Measurements from ENCODE around the gene AVPR1A.
"Not testable (repeated sequence)": the region's sequence is repeated elsewhere in the genome, so short reads cannot be mapped to it uniquely, and the experiment has no call there.

The AVPR1A gene

DNA sequence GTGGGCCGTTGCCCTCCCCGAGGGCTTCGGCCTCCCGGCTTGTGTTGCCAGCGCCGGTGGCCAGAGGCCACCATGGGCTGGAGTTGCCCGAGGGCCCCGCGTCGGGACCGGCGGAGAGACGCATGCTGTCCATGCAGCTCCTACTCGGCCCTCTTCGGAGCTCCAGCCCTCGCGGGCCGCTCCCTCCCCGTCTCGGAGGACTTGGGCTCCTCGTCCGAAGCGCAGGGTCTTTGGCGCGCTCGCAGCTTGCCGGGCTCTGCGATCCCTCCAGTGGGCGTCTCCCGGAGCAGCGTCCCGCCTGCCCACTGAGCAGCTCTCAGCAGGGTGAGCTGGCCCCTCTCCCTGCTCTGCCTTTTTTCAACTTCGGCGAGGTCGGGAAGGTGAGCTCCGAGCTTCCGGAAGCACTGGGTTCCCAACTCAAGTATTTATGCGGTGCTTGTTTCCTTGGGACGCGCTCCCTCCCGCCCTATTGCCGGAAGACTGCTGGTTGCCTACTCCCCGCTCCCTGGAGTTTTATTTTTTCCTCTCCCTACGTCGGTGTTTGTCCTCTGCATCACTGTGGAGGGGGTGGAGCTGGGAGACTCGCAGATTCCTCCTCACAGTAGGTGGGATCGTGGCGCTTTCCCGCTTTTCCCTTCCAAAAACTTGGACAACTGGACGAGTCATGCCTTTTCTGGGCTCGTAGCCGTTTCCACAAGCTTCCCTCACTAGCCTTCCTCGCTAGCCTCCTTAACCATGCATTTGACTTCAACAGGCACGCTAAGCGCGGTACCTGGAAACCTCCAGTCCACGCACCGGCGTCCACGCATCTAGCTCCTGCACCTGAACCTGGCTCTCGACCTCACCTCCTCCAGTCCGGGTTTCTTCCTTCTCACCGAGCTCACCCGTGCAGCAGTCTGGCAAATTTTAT is at the start of gene AVPR1A:
Gene AVPR1A (minus strand): TSS at position 489 of the 910 bp plus-strand sequence. CDS start 365 bp downstream, at position 124.
- no peak for ATAC-seq

DNA sequence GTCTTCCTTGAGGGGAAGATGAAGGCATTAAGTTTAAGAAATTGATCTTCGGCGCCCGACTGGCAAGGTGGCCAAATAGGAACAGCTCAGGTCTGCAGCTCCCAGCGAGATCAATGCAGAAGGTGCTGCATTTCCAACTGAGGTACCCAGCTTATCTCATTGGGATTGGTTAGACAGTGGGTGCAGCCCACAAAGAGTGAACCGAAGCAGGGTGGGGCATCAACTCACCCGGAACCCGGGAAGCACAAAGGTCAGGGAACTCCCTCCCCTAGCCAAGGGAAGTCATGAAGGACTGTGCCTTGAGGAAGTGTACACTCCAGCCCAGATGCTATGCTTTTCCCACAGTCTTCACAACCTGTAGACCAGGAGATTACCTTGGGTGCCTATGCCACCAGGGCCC is 45.2 kb upstream of the AVPR1A start:
- no peak for ATAC-seq

DNA sequence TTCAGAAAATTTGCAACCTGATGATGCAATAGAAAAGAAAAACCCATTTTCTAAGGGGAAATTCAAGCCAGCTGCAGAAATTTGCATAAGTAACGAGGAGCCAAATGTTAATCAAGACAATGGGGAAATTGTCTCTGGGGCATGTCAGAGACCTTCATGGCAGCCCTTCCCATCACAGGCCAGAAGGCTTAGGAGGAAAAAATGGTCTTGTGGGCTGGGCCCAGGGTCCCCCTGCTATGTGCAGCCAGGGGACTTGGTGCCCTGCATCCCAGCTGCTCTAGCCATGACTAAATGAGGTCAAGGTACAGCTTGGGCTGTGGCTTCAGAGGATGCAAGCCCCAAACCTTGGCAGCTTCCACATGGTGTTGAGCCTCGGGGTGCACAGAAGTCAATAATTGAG is 28.2 kb upstream of the AVPR1A start:
- no peak for ATAC-seq

DNA sequence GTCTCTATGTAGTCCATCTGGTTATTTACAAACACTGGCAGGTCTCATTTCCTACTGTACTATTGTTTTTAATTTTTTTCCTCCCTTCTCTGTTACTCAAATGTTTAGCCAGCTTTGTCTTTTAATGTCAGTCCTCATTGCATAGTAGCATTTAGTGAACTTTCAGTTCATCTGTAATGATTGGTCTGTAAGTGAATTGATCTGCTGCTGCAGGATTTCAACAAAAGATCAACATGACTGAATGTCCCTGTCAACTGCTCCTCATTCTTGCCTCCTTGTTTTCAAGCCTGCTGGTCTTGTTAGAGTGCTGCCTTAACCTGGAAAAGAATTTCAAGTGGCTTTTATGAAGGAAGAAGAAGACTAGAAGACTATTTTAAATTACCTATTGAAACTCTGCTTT is 19.3 kb upstream of the AVPR1A start:
- no peak for ATAC-seq

DNA sequence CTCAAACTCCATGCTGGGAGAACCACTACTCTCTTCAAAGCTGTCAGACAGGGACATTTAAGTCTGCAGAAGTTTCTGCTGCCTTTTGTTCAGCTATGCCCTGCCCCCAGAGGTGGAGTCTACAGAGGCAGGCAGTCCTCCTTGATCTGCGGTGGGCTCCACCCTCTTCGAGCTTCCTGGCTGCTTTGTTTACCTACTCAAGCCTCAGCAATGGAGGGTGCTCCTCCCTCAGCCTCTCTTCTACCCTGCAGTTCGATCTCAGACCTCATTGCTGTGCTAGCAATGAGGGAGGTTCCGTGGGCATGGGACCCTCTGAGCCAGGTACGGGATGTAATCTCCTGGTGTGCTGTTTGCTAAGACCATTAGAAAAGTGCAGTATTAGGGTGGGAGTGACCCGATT is 16.7 kb upstream of the AVPR1A start:
- ATAC-seq, result not testable (repeated sequence)

DNA sequence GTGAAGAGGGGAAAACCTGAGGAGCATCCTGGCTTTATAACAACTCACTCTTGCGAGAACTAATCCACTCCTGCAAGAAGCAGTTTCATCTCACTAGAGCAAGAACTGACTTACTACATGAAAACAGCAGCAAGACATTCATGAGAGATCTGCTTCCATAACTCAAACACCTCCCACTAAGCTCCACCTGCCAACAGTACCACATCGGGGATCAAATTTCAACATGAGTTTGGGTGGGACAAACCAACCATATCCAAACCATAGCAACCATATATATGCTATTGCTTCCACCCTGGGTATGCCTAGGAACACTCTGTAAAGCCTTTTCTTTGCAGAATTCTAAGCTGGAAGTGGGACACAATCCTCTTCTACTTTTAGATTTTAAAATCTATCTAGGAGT is 13.9 kb upstream of the AVPR1A start:
- ATAC-seq, result no peak

DNA sequence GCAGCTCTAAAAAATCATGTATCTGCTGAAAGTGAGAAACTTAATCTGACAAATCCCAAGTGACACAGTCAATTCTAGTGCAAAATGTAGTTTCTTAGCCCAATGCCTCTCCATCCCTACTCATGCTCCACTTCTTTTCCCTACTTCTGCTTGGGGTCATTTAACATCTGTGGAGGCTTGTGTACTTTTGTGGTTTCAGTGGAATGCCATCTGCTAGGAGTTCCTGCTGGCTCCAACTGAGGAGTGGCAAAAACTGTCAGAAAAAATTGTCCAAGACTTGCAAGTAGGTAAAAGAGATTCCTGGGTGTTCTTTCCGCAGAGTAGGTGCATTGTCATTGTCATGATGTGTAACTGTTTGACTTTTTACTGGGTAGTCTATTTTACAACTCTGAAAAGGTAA is 12.5 kb upstream of the AVPR1A start:
- no peak for ATAC-seq

DNA sequence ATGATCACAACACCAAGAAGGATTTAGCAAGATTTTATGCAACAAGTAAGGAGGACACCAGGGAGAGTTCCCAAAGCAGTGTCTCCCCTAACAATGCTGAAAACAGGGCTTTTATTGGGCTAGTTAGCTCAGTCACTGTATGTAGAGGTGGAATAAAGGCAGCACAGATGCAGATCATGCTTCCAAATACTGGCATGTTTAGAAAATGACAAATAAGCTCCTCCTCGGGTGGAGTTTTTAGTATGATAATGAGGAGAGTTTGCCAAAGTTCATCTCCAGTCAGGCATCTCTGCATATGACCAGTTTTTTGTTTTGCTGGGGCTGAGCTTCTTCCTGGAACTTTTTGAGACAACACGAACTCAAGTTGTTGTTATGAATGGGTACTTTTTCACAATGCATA is 4.4 kb upstream of the AVPR1A start:
- no peak for ATAC-seq

DNA sequence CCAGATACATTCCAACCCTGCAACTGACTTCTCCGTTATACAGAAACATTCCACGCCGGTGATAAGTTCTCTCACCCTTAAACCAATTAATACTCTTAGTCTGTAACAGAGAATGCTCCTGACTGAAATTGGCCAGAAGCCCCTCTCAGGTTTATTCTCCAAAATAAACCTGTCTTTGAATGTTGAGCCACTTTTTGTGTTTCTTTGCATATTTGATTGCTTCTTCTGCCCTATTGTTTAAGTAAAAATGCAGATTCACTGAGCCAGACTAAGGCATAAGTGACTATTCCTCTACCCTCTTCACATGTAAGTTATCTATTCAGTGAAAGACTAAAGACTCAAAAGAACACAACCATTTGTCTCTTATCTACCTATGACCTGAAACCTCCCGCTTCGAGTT is 3.6 kb upstream of the AVPR1A start:
- no peak for ATAC-seq

DNA sequence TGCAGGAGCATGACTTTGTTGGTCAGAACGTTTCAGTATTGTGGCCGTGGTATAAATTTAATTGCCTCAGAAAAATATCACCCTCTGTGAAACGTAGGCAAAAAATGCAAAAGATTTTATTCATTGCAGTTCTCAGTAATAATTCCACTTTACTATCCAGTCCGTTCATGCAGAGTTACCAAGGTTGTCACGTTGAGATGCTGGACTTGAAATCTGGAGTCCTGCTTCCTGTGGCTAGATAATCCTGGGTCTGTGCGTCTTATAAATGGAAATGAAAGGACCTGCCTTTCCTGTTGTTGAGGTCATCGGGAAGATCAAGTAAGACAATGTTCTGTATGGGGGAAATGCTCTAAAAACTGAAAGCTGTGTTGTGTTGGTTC is 1.3 kb upstream of the AVPR1A start:
- ATAC-seq, result no peak

DNA sequence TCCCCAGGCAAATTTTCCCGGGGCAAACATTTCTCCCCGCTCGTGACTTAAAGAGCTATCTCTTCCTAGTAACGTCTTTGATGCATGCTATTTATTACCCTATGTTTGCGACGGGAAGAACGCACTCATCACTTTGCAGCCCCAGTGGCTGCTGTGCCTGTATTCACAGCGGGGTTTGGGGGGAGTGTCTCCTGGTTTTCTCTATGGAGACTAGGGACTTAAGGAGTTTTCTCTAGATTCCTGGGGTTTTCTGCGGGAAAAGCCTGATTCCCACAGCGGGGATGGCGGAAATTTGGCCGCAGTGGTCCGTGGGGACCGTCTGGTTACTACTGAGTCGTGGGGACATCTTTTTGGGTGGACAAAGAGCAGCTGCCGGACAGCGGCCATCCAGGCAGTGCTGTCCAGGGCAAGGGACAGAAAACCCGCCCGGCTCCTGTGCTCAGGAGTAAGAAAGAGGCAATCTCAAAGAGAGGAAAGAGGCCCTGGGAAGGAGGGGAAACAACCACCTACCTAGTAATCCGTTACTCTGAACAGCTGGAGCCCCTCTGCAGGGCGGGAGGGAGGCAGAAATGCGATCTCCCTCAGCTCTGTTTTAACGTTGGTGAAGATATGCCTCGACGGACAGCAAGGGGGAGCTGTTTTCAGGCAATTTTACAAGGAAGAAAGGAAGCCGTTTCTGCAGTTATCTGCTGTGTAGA is 771 bp upstream of the AVPR1A start:
- ATAC-seq, result no peak

DNA sequence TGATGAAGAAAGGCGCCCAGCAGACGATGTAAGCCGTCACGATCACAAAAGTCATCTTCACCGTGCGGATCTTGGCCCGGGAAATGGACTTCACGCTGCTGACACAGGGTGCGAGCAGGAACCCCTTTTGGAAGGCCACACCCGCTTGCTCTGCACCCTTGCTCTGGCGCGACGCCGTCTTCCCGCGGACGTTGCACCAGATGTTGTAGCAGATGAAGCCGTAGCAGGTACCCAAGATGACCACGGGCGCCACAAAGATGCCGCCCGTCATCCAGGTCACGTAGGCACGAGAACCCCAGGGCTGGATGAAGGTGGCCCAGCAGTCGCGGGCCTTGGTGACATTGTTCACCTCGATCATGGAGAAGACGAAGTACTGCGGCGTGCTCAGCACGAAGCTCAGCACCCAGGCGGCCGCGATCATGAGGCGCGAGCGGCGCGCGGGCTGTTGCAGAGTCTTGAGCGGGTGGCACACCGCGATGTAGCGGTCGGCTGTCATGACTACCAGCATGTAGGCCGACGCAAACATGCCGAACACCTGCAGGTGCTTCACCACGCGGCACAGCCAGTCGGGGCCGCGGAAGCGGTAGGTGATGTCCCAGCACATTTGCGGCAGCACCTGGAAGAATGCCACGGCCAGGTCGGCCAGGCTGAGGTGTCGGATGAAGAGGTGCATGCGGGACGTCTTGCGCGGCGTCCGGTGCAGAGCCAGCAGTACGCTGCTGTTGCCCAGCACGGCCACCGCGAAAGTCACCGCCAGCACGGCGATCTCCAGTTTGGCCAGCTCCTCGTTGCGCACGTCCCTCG is 890 bp downstream of the AVPR1A start:
- ATAC-seq, result no peak

DNA sequence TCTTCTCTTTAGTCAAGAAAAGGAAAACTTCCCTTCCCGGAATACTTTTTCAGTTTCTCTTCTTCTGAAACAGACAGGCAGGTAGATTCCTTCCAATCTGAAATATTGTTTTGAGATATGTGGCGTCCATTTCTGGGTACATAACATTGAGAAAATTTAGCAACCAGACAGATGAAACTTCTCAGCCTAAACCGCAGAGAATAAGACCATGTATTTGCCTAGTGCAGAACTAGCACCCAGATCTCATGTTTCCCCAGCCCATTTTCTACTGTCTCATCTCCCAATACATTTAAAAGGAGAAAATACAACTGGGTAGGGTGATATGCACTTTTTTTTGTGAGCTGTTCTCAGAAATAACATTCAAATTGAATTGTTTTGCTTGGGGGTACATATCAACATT is 6.4 kb downstream of the AVPR1A start:
- ATAC-seq, result no peak

DNA sequence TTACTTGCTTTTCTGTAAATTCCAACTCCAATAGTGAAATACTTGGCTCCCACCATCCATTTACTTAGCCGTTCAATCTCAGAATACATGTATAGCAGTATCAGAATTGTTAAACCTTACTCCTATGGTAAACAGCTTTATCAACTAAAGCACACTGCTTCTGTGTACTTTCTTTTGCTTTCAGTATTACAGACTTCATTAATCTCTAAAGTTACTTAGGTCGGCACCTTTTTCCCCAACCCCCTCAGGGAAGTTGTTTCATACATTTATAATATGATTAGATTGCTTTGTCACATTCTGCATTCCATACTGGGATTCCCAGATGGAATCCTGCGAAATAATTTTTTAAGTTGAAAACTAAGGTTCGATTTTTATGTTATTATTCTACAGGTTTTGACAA is 12.5 kb downstream of the AVPR1A start:
- no peak for ATAC-seq

DNA sequence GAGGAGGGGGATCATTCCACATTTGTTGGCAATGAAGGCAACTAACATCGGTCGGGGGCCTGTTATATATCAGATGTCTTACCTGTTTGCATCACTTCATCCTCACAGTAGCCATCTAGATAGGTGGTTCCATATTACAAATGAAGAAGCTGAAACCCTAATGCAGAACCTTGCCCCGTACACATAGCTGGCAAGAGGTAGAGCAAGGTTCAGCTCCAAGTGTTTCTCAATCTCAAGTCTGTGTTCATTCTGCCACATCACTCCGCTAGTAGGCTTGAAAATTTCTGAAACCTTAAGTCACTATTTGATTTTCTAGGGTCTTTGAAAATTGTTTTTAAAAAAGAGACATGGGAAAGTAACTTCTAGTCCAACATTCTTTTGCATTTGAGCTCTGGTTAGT is 17.0 kb downstream of the AVPR1A start:
- ATAC-seq, result no peak

DNA sequence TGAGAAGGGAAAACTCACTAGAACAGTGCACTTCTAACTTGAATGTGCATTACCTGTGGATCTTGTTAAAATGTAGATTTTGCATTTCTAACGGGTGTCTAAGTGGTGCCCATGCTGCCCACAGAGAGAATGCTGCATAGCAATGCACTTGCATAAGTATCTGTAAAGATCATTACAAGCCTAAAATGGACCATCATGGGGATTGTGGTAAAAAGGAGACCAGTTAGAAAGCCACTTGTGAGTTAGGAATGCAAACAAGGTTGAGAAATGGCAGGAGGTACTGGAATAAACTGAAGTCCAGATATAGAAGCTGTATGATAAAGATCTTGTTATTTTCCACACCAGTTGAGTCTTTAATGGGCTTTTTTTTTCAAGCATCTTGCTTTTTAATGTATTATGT is 18.8 kb downstream of the AVPR1A start:
- ATAC-seq, result no peak

DNA sequence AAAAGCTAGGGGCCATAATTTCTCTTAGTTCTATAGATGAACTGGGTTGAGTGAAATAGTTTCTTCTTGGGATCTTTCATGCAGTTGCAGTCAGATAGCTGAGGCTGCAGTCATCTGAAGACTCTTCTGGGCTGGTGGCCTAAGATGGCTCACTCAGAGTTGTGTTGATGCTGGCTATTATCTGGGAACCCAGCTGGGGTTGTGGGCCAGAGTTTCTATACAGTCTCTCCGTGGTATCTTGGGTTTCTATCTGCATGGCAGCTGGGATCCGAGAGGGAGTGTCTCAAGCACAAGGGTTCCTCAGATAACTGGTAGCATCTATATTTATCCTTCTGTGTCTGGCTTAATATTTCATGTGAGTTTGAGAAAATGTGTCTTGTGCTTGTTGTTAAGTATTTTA is 21.1 kb downstream of the AVPR1A start:
- ATAC-seq, result no peak

DNA sequence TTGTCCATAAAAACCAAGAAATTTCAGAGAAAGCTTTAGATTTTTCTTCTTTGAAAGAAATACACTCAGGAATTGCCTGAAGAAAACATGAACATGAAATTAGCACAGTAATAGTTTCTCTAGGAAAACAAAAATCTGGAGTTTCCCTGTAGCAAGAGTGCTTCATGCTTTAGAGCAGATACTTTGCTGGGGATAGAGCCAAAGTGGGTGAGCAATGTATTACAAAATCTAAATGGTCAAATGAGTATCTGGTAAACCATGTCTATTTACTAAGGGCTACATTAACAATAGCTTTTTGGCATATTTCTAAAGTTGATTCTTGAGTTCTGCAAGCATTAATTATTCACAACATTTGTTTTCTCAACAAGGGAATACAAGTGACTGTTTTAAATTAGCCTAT is 26.2 kb downstream of the AVPR1A start:
- no peak for ATAC-seq

DNA sequence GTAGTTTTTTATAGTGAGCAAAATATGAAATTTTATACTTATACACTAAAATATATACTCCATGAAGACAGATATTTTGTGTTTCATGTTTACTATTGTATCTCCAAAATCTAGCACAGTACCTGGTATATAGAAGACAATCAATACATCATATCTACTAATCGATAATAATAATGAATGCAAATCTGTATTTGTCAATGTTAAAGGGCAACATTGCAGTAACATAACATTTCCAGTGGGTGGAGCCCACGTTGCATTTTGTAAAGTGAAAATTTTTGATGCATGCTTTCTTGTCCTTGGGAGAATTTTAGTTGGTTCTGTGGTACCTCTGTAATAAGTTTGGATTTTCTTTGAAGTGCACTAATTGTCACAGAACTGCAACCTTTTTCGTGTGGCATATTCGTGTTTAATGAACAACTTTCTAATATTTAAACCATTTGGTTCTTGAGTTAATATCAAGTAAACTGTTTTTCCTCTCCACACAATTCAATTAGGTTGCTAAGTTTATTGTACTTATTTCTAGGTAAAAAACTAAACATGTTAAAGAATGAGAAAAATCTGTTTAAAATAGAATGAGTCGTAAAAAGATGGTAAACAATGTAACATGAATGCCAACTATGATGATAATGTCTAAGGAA is 47.4 kb downstream of the AVPR1A start:
- ATAC-seq, result no peak

DNA sequence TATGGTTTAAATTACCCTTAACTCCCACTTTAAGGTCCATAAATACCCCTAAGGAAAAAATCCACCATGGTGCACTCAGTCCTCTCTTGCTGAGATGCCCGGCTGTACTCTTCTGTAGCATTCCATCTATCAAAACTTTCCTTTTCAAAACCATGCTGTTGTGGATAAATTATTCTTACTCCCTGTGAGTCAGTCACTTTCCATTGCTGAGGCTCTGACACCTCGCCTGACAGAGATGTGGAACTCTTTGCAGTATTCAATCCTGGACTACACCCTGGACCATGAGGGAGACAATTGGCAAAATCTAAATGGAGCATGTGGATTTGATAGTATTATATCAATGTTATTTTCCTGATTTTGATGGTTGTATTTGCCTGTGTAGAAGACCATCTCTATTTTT is 49.1 kb downstream of the AVPR1A start:
- ATAC-seq, result no peak

DNA sequence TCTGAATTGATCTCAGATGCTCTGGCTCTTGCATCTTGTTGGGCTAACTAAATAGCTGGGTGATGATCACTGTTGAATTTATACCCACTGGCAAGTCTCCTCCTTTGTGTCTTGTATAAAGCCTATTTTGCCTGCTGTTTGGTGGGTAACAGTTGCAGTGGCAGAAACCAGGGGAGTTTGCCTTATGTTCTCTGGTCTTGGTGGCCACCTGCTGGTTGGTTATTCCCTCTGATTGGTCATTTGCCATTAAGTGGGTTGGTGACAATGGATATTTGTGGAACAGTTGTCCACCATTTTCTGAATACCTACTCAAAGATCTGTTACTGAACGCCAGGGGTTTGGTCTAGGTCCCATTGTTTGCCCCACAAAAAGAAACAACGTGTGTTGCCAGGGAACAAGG is 52.1 kb downstream of the AVPR1A start:
- ATAC-seq, result no peak

DNA sequence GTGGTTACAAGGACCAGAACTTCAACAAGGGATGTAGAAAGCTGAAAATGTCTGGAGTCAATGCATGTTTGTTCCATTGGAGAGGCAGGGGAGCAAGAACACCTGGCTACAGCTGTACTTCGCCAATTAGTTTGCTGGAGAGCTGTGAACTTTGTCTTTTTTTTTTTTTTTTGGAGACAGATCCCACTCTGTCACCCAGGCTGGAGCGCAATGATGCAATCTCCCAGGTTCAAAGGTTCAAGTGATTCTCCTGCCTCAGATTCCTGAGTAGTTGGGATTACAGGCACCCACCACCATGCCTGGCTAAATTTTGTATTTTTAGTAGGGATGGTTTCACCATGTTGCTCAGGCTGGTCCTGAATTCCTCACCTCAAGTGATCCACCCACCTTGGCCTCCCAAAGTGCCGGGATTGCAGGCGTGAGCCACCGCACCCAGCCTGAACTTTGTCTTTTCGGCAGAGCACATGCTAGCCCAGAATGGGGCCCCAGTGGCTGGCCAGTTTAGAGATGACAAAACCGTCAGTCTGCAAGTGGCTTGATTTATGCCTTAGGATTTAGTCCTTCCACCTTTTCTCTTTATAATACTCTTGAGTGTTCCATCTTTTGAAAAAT is 55.5 kb downstream of the AVPR1A start:
- ATAC-seq, result no peak

DNA sequence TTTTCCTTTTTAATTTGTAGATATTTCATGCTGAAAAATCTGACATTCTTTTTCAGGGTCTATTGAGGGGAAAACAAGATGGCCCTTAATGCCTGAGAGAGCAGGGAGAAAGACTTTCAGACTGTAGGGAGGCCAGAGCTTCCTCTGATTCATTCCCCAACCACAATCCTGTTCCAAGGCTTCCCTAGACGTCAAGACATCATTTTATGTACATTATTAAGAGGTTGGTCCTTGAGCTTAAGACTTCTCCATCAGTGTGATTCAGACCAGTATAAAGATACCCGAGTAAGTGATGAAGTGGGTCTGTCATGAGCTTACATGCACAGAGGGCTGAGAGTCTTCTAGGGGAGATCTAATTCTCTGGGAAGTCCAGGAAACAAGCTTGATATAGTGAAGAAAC is 57.3 kb downstream of the AVPR1A start:
- no peak for ATAC-seq
